ENCODE data around the gene B9D1.

GRCh38 chr17:19302791-19303331, 59.7 kb downstream of the B9D1 start:
- TF ChIP-seq, protein P1, sequence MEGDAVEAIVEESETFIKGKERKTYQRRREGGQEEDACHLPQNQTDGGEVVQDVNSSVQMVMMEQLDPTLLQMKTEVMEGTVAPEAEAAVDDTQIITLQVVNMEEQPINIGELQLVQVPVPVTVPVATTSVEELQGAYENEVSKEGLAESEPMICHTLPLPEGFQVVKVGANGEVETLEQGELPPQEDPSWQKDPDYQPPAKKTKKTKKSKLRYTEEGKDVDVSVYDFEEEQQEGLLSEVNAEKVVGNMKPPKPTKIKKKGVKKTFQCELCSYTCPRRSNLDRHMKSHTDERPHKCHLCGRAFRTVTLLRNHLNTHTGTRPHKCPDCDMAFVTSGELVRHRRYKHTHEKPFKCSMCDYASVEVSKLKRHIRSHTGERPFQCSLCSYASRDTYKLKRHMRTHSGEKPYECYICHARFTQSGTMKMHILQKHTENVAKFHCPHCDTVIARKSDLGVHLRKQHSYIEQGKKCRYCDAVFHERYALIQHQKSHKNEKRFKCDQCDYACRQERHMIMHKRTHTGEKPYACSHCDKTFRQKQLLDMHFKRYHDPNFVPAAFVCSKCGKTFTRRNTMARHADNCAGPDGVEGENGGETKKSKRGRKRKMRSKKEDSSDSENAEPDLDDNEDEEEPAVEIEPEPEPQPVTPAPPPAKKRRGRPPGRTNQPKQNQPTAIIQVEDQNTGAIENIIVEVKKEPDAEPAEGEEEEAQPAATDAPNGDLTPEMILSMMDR (IDR thresholded peaks at IDR 0.05; ENCODE audit: insufficient read depth, low read length, poor library complexity, severe bottlenecking) = no peak
- TF ChIP-seq EZH2phosphoT487 (conservative IDR thresholded peaks at IDR 0.05; ENCODE audit: low read length) = no peak

All from SU-DHL-6 (cell line).